ENCODE data around the gene SPRED3. TPM values are rescaled to one million over a fixed set of nuclear protein-coding genes. Genes with fewer than 3 reads are reported as not detected.

The SPRED3 gene
- total and polyA plus RNA-seq, 12 donors = 0.06 to 3.3 (median 1.2) TPM; not detected in 1

DNA sequence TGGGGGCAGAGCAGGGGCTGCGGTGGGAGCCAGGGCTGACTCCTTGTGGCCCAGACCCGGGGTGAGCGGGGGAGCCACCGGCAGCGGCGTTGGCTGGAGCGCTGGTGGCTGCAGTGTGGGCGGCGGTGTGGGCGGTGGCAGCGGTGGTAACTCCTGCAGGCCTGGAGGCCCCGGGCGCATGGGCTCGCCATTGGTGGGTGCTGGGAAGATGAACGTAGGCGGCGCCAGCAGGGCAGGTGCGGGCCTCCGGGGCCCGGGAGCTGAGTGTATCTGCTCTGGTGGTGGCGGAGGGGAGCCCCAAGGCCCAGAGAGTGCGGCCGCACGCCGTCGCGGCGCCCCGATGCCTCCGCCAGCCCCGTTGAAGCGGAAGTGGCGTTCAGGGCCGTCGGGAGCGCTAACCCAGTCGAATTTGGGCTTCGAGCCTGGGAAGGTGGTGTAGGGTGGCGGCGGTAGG, 2.7 kb upstream of the SPRED3 start:
- intact Hi-C loops (cut with DNase I) = no loop called here
- no peak for TF ChIP-seq POLR2A (IDR thresholded peaks at IDR 0.05)
- TF ChIP-seq, protein P1, sequence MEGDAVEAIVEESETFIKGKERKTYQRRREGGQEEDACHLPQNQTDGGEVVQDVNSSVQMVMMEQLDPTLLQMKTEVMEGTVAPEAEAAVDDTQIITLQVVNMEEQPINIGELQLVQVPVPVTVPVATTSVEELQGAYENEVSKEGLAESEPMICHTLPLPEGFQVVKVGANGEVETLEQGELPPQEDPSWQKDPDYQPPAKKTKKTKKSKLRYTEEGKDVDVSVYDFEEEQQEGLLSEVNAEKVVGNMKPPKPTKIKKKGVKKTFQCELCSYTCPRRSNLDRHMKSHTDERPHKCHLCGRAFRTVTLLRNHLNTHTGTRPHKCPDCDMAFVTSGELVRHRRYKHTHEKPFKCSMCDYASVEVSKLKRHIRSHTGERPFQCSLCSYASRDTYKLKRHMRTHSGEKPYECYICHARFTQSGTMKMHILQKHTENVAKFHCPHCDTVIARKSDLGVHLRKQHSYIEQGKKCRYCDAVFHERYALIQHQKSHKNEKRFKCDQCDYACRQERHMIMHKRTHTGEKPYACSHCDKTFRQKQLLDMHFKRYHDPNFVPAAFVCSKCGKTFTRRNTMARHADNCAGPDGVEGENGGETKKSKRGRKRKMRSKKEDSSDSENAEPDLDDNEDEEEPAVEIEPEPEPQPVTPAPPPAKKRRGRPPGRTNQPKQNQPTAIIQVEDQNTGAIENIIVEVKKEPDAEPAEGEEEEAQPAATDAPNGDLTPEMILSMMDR (IDR thresholded peaks at IDR 0.05) = no peak
- 62 to 81% (median 66%) methylated on average over 15 to 40 of the region's 40 CpGs for WGBS, 4 donors

GRCh38 chr19:38386300-38386970, 2.1 kb upstream of the SPRED3 start:
- intact Hi-C loops (cut with DNase I) = no loop called here
- H3K4me1 ChIP-seq (replicated peaks in 1 of 2) = peaks cover 14 to 29% of the 10 kb centered on the region in 2 donors
- no peak for DNase-seq
- H3K27me3 ChIP-seq = no peaks in the 10 kb centered on the region
- no peaks in the 10 kb centered on the region for H3K9me3 ChIP-seq (replicated peaks in 1 of 3)
- peaks cover 0 to 26% of the 10 kb centered on the region in 2 donors for H3K36me3 ChIP-seq (replicated peaks in 1 of 2)
- no peak overlapping the region for H3K27ac ChIP-seq
- 49 to 76% (median 56%) methylated on average over 18 to 61 of the region's 61 CpGs for WGBS, 4 donors
- H3K4me3 ChIP-seq = no peak overlapping the region
- TF ChIP-seq POLR2A (IDR thresholded peaks at IDR 0.05) = no peak
- TF ChIP-seq, protein P1 (IDR thresholded peaks at IDR 0.05) = no peak

More for the DNA sequence above, 2.7 kb upstream of the SPRED3 start:
- Histone ChIP-seq H3K4me1 (replicated peaks in 1 of 2) (peaks cover 14 to 29% of the 10 kb centered on the region in 2 donors), H3K9me3 (replicated peaks in 1 of 3) (no peaks in the 10 kb centered on the region), H3K36me3 (replicated peaks in 1 of 2) (peaks cover 0 to 32% of the 10 kb centered on the region in 2 donors), H3K27ac (no peak overlapping the region), H3K27me3 (no peaks in the 10 kb centered on the region), H3K4me3 (no peak overlapping the region)
- DNase-seq = no peak

DNA sequence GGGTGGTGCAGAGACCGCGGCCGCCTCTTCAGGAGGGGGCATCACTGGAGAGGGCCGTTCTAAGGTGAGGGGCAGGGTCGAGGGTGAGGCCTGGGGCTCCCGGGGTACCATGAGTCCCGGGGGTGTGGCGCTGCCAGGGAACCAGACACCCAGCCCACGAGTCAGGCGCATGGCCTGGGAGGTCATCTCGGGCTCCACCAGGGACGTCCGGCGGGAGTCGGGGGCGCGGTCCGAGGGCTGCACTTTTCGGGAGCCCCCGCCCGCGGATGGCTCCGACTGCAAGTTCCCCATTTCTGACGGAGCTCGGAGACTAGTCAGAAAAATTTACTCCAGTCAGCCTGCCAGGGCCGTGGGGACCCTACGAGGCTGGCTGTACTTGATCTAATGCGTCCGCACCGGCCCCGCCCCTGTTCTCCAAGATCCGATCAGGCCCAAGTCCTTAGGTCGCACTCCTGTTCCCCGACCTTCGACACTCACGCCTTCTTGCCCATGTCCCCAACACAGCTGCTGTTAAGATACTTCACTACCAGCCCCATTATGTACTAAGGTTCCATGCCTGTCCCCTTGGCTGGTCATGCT, 1.4 kb upstream of the SPRED3 start:
- peak overlapping the region in 2 of 5 donors; percentile 62 to 81 for H3K27ac ChIP-seq
- H3K36me3 ChIP-seq (replicated peaks in 1 of 2) = peaks cover 0 to 20% of the 10 kb centered on the region in 2 donors
- peak overlapping the region in 1 of 4 donors; percentile 58 for H3K4me3 ChIP-seq
- WGBS, 4 donors = 7 to 12% (median 9%) methylated on average over 4 to 36 of the region's 36 CpGs
- peaks cover 14 to 29% of the 10 kb centered on the region in 2 donors for H3K4me1 ChIP-seq (replicated peaks in 1 of 2)
- H3K27me3 ChIP-seq = no peaks in the 10 kb centered on the region
- intact Hi-C loops (cut with DNase I) = no loop called here
- DNase-seq = peak in 1 of 7 donors; percentile 20
- H3K9me3 ChIP-seq (replicated peaks in 1 of 3) = no peaks in the 10 kb centered on the region
- TF ChIP-seq, protein P1 (IDR thresholded peaks at IDR 0.05) = no peak
- TF ChIP-seq POLR2A (IDR thresholded peaks at IDR 0.05) = no peak

DNA sequence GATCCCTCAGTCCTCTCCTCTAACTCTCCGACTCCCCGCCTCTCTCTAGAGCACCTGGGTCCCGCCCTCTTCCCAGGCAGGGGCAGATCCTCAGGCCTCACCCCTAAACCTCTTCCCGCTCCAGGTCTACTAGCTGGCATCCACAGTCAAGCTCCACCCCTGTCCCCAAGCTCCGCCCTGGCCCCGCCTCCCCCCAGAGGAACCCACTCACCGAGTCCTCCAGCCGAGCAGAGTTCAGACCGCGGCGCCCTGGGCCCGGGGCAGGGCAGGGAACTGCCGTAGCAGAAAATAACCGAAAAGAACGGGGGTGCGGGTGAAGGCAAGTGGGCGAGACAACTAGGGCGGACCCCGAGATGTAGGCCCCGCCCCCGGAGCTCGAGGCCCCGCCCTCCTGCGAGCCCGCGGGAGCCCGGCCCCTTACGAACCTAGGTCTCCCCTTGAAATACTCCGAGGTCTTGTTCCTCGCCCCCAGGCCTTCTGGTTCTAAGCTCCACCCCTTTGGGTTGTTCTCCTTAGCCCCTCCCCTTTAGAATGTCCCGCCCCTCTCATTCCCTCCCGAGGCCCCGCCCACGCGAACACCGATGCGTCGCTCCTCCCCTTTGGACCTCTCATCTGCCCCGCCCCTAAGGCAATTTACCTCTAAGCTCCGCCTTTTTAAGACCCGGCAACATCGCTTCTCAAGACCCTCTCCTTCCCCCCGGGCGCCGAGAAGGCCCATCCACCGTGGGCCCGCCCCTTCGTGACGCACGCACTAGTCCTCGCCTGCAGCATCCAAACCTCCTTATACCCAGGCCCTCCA, 748 bp upstream of the SPRED3 start, which contains the start of gene GGN:
GGN (minus strand) TSS at position 485 of the 799 bp plus-strand sequence. CDS start 773 bp downstream, outside the sequence.
- peaks cover 14 to 29% of the 10 kb centered on the region in 2 donors for H3K4me1 ChIP-seq (replicated peaks in 1 of 2)
- H3K9me3 ChIP-seq (replicated peaks in 1 of 3) = no peaks in the 10 kb centered on the region
- TF ChIP-seq, protein P1 (IDR thresholded peaks at IDR 0.05) = no peak
- peak in 1 of 2 donors; percentile 30 for TF ChIP-seq POLR2A (IDR thresholded peaks at IDR 0.05)
- peak within 1 kb of the TSS in 2 of 4 donors; percentile 22 to 58 for H3K4me3 ChIP-seq
- 1 to 2% (median 2%) methylated on average over 46 to 51 of the region's 51 CpGs for WGBS, 4 donors
- DNase-seq = peak; percentile 70 to 90 (median 82)
- peak within 1 kb of the TSS in 2 of 5 donors; percentile 62 to 81 for H3K27ac ChIP-seq
- no peaks in the 10 kb centered on the region for H3K27me3 ChIP-seq
- intact Hi-C loops (cut with DNase I) = no loop called here
- H3K36me3 ChIP-seq (replicated peaks in 1 of 2) = peaks cover 0 to 13% of the 10 kb centered on the region in 2 donors

Data from adrenal gland (tissue), 12 donors.